NCI-H1930 (cell line): ENCODE results near the gene LAMA4.
"Not testable (repeated sequence)": the region's sequence is repeated elsewhere in the genome, so short reads cannot be mapped to it uniquely, and the experiment has no call there.

Source experiments
- DNase-seq, 2 experiments: peaks; one replicate each; lab custom pipeline; 2025; lab: John Stamatoyannopoulos, UW

Gene LAMA4

DNA sequence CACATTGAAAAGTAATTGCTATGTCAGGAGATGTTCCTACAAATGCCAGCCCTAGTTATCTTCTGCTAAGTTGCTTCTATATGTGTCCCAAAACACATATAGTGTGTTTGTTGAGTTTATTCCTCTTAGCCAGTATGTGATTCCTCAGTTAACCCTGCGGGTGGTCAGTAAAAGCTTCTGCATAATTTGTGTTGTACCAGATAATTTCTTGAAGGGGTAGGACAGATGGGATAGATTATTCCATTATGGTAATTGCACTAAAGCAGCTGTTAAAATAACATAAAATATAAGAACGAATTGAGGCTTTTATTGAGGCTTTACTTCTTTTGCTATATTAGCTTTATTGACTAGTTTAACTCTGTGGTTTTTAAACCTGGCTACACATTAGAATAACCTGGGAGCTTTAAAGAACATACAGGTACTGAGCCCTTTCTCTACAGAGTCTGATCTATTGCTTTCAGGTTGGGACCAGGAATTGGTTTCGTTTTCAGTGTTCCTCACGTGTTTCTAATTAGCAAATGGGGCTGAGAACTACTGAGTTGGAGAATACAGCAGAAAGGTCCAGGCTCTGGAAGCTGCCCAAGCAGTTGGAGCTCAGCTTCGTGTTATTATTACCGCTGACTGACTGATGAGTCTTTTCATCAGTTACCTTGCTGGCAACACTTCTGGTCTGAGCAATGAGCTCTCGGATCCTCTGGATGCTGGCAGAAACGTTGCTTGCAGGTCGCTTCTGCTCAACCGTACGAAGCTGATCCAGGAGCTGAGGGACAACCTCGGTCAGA lies 110.0 kb downstream of the LAMA4 start:
- DNase-seq = peak; percentile 77 to 83

GRCh38 chr6:112141707-112142106 lies 112.7 kb downstream of the LAMA4 start:
- no peak for DNase-seq

GRCh38 chr6:112139052-112139451 lies 115.3 kb downstream of the LAMA4 start:
- no peak for DNase-seq

DNA sequence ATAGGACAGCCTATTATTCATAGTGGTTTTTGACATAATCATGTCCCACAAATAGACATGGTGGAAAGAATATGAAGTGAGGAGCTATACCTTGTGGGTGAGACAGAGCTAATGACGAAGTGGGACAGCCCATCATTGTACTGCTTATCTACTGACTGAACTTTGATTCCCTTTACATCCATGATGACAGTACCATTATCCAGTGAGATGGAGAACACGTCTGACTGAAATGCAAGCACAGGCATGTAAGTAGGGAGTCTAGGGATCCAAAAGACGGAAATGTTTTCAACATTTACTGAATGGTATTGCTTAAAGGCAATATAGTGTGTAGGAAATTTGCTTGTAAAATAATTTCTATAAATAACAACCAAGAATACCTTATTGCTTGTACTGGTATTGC lies 123.5 kb downstream of the LAMA4 start:
- DNase-seq = no peak

- no peak for DNase-seq
Measured at GRCh38 chr6:112128208-112128607, 126.2 kb downstream of the LAMA4 start.

- no peak for DNase-seq
Measured at GRCh38 chr6:112123982-112124381, 130.4 kb downstream of the LAMA4 start.

- no peak for DNase-seq
Measured at GRCh38 chr6:112122756-112123155, 131.6 kb downstream of the LAMA4 start.

GRCh38 chr6:112118034-112118433 lies 136.3 kb downstream of the LAMA4 start:
- no peak for DNase-seq

GRCh38 chr6:112117554-112117953 lies 136.8 kb downstream of the LAMA4 start:
- DNase-seq = no peak

GRCh38 chr6:112116221-112116620 lies 138.1 kb downstream of the LAMA4 start:
- no peak for DNase-seq

DNA sequence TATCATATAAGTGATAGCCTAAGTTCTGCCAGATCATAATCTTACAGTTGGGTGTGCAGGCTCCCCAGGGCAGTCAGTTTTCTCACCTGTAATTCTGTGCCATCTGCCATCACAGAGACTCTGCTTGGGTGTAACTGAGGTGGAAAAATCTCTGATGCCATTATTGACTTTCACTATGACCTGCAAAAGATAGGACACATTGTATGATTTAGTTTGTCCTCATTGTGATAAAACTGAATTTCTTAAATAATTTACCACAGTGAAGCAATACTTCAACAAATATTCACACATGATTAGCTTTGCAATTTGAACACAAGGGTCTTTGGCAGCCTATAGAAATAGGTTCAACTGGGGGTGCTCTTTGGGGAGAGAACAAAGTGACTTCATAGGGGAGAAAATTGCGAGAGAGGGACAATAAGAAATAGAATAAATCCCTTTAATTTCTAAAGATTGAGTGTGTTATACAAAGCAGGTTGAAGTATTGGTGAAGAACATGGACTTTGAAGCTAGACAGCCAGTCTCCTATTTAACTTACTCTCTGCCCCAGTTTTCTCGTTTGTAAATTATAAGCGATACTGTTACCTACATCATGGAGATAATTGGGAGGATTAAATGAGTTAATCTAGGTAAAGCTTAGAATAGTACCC lies 139.7 kb downstream of the LAMA4 start:
- DNase-seq = no peak

DNA sequence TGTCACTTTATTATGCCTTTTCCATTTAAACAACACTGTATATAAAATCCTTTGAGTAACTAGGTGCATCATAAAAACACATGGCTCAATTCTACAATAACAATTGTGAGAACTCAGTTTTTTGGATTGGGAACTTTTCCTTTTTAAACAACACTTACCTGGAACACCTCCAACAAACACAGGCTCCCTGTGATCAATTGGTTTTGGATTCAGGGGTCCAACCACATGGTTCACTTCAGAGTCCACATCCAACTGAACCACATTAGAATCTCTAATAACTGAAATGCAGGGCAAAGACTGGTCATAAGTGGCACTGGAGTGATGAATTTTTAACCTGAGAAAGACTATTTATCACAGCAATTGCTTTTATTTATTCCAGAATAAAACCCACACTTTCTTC lies 140.4 kb downstream of the LAMA4 start:
- DNase-seq = no peak

GRCh38 chr6:112113431-112113830 lies 140.9 kb downstream of the LAMA4 start:
- DNase-seq = no peak

DNA sequence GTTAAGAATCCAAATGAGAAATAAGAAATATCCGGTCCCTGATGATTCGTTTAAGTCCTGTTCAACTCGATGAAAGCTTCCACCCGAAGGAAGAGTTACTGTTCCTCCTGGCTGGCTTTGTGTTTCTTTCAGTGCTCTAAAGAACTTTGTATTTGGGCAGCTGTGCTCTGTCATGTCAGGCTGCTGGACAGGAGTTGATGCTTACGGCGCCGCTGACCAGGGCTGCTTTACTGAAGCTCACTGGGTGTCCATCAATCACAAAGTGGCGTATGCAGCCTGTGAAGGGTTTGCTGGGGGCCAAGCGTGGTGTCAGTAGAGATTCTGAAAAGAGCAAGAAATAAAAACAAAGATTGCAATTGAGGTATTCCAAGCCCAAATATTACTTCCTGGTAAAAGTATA lies 145.1 kb downstream of the LAMA4 start:
- no peak for DNase-seq

DNA sequence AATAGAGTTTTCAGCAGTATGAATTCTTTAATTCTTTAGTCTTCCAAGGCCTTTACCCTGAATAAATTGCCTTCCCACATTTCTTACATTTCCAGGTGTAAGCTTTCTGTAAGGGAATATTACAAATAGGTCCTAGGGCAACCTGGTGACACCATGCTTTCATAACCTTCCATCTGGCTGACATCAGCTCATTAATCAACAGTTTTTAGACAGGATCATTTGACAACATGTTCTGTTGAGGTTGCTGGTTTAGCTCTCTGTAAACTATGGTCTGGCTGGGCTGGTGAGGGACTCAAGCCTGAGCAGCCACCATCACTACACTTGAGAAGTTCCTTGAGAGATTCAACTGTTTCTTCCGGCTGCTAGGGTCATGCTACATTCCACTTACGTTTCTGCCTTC lies 147.8 kb downstream of the LAMA4 start:
- DNase-seq = no peak

DNA sequence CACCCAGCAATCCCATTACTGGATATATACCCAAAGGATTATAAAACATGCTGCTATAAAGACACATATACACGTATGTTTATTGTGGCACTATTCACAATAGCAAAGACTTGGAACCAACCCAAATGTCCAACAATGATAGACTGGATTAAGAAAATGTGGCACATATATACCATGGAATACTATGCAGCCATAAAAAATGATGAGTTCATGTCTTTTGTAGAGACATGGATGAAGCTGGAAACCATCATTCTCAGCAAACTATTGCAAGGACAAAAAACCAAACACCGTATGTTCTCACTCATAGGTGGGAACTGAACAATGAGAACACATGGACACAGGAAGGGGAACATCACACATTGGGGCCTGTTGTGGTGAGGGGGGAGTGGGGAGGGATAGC lies 148.3 kb downstream of the LAMA4 start:
- not testable (repeated sequence) for DNase-seq

DNA sequence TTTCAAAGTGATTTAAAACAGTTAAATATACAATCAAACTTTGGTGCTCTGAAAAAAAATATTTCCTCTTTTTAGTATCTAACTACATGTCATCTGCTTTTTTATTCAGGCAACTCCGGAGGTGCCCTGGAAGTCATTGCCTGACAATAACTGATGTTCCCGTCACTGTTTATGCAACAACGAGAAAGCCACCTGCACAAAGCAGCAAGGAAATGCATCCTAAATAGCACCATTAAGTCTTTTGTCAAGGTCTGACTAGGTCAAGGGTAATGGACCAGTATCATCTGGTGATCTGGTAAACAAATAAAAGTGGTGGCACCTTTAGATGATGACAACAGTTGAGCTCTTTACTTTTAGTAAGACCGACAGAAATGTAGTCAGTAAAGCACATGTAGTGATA lies 153.8 kb downstream of the LAMA4 start:
- peak in 1 of 2 experiments; percentile 20 for DNase-seq

GRCh38 chr6:112096901-112097300 lies 157.5 kb downstream of the LAMA4 start:
- no peak for DNase-seq

- DNase-seq = no peak
Measured at GRCh38 chr6:112087916-112088315, 166.5 kb downstream of the LAMA4 start.

DNA sequence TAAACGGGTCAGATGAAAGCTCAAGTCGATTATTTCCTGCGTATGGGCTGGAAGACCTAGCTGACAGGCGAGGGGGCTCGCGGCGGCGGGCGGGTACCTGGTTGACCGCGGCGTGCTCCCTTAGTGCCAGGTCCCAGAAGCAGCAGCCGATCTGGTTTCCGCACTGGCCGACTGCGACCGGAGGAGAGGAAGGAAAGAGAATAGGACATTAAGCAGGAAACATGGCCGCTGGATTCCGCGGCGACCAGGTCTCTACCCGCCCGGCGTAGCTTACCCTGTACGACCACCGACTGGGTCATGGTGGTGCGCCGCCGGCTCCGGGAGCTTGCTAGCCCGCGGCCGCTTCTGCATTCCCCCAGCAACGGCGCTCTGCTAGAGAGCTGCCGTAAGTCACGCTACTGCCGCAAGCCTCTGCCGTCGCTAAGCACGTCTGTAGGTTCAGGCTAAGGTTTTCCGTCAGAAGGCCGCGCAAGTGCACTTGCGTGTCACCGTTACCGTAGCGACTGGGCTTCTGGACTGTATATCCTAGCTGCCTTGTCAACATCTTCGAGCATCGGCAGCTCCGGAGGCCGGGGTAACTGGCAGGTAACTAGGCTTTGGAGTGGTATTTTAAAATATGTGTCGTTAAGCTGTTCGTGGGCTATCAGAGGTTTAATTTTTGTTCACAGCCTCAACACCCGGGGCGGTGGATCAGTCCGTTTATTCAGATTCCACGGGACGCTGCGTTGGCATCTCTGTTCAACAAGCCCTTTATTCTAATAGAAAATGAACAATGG lies 167.0 kb downstream of the LAMA4 start, which contains the start of the genes FAM229B and TUBE1:
FAM229B (plus strand) TSS at position 456 of the 776 bp plus-strand sequence. CDS start 11,693 bp downstream, outside the sequence.
TUBE1 (minus strand) TSS at position 347 of the 776 bp plus-strand sequence; CDS start at position 299, 48 bp downstream.
- peak; percentile 88 to 94 for DNase-seq

DNA sequence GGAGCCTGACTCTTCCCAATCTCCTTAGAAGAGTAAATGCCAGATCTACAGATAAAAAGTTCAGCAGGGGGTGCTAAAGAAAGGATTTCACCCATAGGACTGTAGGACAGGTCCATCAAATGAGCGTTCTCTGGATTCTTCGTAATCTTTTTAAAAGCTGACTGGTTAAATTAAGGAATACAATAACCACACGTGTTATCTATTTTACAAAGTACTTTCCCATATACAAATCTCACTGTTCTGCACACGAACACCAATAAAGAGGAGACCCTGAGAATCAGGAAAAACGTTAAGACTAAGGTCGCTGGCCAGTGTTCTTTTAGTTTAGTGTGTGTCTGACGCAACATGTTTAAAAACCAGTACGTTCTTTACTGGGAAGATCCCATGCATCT lies 167.6 kb downstream of the LAMA4 start:
- DNase-seq = no peak

DNA sequence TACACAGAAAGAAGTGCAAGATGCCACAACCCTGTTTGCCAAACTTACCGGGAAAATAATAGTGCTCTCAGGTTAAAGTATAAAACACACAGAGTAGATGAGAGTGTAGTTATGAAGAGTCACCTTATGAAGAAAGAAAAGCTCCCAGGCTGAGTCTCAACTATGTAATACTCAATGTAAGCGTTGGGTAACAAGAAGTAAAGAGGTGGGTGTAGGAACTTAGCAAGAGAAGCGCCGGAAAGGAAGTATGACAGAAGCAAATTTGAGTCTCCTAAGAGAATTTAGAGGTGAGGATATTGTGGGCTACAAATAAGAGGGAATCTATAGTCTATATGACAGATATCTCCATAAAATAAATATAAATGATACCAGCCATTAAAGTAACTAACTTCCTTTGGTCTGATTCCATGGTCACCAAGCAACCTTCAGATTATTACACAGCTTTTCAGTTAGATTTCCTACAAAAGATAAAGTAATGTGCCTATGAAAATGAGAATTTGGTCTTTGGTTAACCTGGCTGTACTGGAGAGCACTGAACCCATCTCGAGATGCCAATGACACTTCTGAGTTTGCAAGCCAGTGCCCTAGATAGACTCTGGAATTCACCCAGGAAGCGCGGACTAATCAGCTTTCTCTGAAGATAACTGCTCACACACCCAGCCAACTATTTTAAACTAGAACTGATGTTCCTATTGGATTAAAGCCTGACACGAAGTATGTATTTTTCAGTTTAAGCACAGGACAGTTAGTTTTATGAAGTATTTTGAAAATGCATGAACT lies 168.9 kb downstream of the LAMA4 start:
- DNase-seq = no peak
